NCI-H748 (cell line): ENCODE data around the gene MAD1L1.
"Not testable (repeated sequence)": the region's sequence is repeated elsewhere in the genome, so short reads cannot be mapped to it uniquely, and the experiment has no call there.

Experiments used
- DNase-seq: peaks from one replicate; lab custom pipeline; 2025; ENCODE audit not compliant: unreplicated experiment; lab: John Stamatoyannopoulos, UW

The MAD1L1 gene

DNA sequence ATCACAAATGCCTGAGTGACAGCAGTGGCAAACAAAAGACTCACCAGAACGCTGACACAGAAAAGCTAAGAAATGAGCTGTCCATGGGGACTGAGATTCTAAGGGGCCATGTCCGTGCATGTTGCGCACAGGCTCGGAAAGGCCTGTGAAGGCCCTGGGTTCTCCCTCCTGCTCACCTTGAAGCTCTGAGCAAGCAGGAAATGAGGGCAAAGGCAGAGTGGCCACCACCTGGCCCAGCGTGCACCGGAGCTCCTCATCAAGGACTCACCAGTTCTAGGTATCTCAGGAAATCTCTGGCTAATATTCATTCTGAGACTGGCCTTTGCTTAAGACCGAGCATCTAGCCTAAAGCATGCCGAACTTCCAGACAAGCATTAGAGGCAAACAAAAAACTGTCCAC, 52.7 kb downstream of the MAD1L1 start:
- DNase-seq, result no peak

- no peak for DNase-seq
Observed at GRCh38 chr7:2175514-2175913, 57.2 kb downstream of the MAD1L1 start.

GRCh38 chr7:2175091-2175490, 57.7 kb downstream of the MAD1L1 start:
- DNase-seq, result no peak

- DNase-seq, result peak; percentile 42
Observed at GRCh38 chr7:2173189-2173827, 59.4 kb downstream of the MAD1L1 start.

GRCh38 chr7:2172311-2173188, 60.2 kb downstream of the MAD1L1 start:
- DNase-seq, result peak; percentile 44

- DNase-seq, result no peak
Observed at GRCh38 chr7:2171855-2172254, 60.9 kb downstream of the MAD1L1 start.

GRCh38 chr7:2170576-2171521, 61.9 kb downstream of the MAD1L1 start:
- DNase-seq, result no peak

DNA sequence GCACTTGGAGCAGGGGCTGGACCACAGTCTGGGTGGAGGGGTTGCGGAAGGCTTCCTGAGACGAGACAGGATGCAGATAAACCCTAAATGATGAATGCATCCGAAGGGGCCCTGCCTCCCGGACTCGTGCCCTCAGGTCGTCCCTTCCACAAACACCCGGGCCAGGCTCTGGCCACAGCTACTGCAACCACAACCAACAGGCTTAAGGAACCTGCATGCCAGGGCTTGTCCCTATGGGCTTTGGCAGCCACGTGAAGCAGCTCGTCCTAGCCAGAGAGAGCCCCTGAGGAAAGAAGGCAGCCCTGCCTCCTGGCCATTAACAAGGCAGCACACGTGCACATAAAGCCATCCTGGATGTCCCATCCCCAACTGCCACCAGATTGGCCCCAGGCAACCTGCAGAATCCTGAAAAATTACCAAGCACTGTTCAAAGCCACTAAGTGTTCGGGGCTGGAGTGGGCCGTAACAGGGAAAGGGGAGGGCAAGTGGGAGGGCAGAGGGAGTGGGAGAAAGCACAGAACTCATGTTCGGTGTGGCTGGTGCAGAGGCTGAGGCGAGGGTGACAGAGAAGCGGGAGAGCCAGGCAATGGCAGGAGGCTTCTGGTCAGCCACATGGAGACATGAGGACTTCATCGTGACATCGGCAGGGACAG, 62.7 kb downstream of the MAD1L1 start:
- DNase-seq, result no peak

- no peak for DNase-seq
Observed at GRCh38 chr7:2168615-2169311, 64.0 kb downstream of the MAD1L1 start.

- no peak for DNase-seq
Observed at GRCh38 chr7:2166625-2167280, 66.0 kb downstream of the MAD1L1 start.

GRCh38 chr7:2165610-2166594, 66.8 kb downstream of the MAD1L1 start:
- DNase-seq, result no peak

DNA sequence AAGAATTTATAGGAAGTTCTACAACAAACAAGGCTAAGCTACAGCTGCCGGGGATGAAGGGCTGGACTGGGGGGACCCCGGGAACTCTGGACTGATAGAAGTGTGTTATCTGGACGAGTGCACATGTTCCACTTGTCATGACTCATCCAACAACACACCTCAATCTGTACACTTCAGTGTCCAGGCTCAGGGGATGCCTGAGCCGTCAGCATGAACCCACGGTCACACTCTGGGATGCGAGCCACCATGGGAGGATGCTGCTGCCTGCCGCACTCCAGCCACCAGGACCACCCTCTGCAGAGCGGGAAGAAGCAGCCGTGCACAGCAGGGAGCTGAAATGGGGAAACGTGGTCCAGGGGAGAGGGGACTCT, 67.5 kb downstream of the MAD1L1 start:
- DNase-seq, result no peak

GRCh38 chr7:2164646-2165045, 68.1 kb downstream of the MAD1L1 start:
- no peak for DNase-seq

- no peak for DNase-seq
Observed at GRCh38 chr7:2163600-2164555, 68.9 kb downstream of the MAD1L1 start.

DNA sequence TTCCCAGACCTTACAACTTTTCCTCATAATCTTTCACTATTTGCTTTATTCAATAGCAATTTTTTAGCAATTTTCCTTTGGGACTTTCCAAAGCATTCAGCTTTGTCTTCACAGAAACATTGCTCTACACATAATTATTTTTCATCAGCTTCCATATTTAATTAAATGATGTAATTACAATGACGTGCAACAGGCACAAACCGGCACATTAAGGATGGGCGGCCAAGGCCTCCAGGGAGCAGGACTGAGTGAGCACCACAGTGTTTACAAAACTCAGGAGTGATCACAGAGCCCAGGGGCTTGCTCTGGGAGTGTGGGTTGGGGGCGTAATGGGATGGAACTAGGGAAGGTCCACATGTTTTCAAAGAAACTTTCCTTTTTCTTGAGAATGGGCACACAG, 69.8 kb downstream of the MAD1L1 start:
- peak; percentile 64 for DNase-seq

GRCh38 chr7:2162004-2162902, 70.5 kb downstream of the MAD1L1 start:
- not testable (repeated sequence) for DNase-seq

DNA sequence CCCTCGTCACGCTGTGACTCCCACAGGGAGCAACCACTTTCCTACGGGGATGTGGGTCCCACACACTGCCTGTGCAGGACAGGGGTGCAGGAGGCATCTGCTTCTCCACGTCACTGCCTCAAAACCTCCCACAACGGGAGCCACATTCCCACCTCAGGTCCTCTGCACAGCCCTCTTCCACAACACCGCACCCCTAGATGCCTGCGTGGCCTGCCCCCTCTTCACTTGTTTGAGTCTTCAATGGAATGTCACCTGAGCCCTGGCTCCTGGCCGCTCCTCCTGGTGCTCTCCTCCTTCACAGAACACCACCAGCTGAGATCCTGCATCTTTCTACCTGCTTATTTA, 73.6 kb downstream of the MAD1L1 start:
- no peak for DNase-seq
